Gastrocnemius medialis (tissue), 4 donors: ENCODE data around the gene IARS2. TPM values are rescaled to one million over a fixed set of nuclear protein-coding genes. Genes with fewer than 3 reads are reported as not detected.

Source experiments
- ATAC-seq, 2 donors: fragments of 150-250 bp; one replicate each; pipeline ENCODE4 v1.9.1; 2016
- DNase-seq, 2 donors: peaks; one replicate each; pipeline ENCODE4 v3.0.0-alpha.2; 2019
- H3K27ac ChIP-seq, 4 donors: fragments of 200-600 bp; sonication (generic); 1 replicate in 1 of 4; 2 replicates in 3 of 4; pipeline ENCODE4 v1.5.1; 2016 to 2018; ENCODE audit warnings: mild to moderate bottlenecking in 2 of 4, moderate library complexity in 1 of 4
- H3K27me3 ChIP-seq, 3 donors: fragments of 200-600 bp; sonication (generic) in 2 of 3; 1 replicate in 1 of 3; 2 replicates in 2 of 3; pipeline versions ENCODE4 v1.5.1 to v1.6.0; 2016 to 2019; ENCODE audit warnings: mild to moderate bottlenecking in 1 of 3, moderate library complexity in 1 of 3
- H3K36me3 ChIP-seq, 2 donors: fragments of 200-600 bp; sonication (generic) in 1 of 2; one replicate each; pipeline ENCODE4 v1.5.1; 2017 to 2018
- H3K4me1 ChIP-seq, 2 donors: fragments of 200-600 bp; sonication (generic) in 1 of 2; one replicate each; pipeline ENCODE4 v1.5.1; 2016 to 2017; ENCODE audit warnings: mild to moderate bottlenecking in 2 of 2
- H3K4me3 ChIP-seq, 4 donors: fragments of 200-600 bp; sonication (generic) in 3 of 4; 1 replicate in 1 of 4; 2 replicates in 3 of 4; pipeline ENCODE4 v1.5.1; 2016 to 2019; ENCODE audit warnings: mild to moderate bottlenecking in 2 of 4
- H3K9me3 ChIP-seq, 3 donors: fragments of 200-600 bp; sonication (generic) in 2 of 3; 1 replicate in 1 of 3; 2 replicates in 2 of 3; pipeline ENCODE4 v1.5.1; 2016 to 2019
- POLR2A ChIP-seq, 2 donors: fragments of 450-650 bp; IDR thresholded peaks; one replicate each; pipeline ENCODE4 v1.6.1; 2017; ENCODE audit warnings: antibody characterized with exemption in 2 of 2, mild to moderate bottlenecking in 2 of 2, moderate library complexity in 2 of 2
- in situ Hi-C, 4 donors: fragments of 200-750 bp; cut with MboI; loops; one replicate each; pipeline versions ENCODE4 v1.15.0 to v1.8.0; 2017; ENCODE audit warnings: low sequenced_read_pairs in 4 of 4
- intact Hi-C: fragments of 100-400 bp; cut with DNase I; formaldehyde crosslinking; loops from one replicate; pipeline ENCODE4 v1.15.1; 2023; ENCODE audit warnings: low total_unique reads
- total RNA-seq, 4 donors: library from RNA; depleted of rRNA; stranded (reverse); fragments of >200 nt; gene quantifications; one replicate each; pipeline versions ENCODE4 v1.1.0 to v1.2.3, GENCODE V29; 2016
- TF ChIP-seq, protein P1 (sequence below), 5 experiments: fragments of 450-650 bp in 3 of 5; fragments of 200-600 bp in 2 of 5; sonication (generic) in 2 of 5; IDR thresholded peaks in 4 of 5; conservative IDR thresholded peaks in 1 of 5; 1 replicate in 4 of 5; 2 replicates in 1 of 5; pipeline ENCODE4 v1.5.1; 2016 to 2019; ENCODE audit warnings: antibody characterized with exemption in 5 of 5, mild to moderate bottlenecking in 3 of 5, moderate library complexity in 3 of 5

Gene IARS2
- total RNA-seq, 4 donors from 2014 or later = 64.7 to 83.6 (median 74.6) TPM

DNA sequence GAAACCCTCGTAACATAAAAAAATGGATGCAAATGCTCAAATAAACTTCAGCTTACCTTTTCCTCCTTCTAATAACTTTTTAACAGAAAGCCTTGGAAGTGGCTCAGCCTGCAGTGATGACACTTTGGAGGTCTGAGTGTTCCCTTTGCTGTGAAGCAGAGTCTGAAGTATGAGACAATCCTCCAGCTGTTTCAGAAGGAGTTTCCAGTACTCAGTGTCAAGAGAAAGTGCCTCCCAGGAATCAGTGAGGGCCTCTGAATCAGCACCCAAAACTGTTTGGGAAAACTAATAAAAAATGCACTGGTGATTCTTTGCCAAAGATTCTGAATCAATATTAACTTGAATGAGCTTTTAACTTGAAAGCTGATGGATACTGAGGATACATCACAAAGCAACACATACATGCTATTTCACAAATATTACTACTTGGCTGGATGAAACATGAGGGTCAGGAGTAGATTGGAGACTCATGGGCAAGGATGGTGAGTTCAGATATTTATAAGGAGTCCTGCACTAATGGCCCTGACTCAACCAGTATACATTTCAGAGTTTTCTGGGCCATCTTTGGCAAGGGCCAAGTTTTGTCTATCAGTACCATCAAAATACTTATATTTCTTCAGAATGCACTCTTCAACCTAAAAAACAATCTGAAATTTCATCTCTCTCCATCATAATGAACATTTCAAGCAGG lies 77.0 kb downstream of the IARS2 start:
- H3K27me3 ChIP-seq = no peaks in the 10 kb centered on the region
- no peak overlapping the region for H3K4me3 ChIP-seq
- peaks cover 0 to 49% of the 10 kb centered on the region in 2 donors for H3K36me3 ChIP-seq
- TF ChIP-seq POLR2A (IDR thresholded peaks at IDR 0.05) = no peak
- TF ChIP-seq, protein P1, sequence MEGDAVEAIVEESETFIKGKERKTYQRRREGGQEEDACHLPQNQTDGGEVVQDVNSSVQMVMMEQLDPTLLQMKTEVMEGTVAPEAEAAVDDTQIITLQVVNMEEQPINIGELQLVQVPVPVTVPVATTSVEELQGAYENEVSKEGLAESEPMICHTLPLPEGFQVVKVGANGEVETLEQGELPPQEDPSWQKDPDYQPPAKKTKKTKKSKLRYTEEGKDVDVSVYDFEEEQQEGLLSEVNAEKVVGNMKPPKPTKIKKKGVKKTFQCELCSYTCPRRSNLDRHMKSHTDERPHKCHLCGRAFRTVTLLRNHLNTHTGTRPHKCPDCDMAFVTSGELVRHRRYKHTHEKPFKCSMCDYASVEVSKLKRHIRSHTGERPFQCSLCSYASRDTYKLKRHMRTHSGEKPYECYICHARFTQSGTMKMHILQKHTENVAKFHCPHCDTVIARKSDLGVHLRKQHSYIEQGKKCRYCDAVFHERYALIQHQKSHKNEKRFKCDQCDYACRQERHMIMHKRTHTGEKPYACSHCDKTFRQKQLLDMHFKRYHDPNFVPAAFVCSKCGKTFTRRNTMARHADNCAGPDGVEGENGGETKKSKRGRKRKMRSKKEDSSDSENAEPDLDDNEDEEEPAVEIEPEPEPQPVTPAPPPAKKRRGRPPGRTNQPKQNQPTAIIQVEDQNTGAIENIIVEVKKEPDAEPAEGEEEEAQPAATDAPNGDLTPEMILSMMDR (IDR thresholded peaks at IDR 0.05 in 4 of 5, conservative IDR thresholded peaks at IDR 0.05 in 1 of 5) = no peak
- H3K27ac ChIP-seq = no peak overlapping the region
- no peaks in the 10 kb centered on the region for H3K4me1 ChIP-seq
- intact Hi-C loops (no loop called here), in situ Hi-C loops (no loop called here)
- no peak for DNase-seq
- ATAC-seq = no peak
- no peaks in the 10 kb centered on the region for H3K9me3 ChIP-seq

DNA sequence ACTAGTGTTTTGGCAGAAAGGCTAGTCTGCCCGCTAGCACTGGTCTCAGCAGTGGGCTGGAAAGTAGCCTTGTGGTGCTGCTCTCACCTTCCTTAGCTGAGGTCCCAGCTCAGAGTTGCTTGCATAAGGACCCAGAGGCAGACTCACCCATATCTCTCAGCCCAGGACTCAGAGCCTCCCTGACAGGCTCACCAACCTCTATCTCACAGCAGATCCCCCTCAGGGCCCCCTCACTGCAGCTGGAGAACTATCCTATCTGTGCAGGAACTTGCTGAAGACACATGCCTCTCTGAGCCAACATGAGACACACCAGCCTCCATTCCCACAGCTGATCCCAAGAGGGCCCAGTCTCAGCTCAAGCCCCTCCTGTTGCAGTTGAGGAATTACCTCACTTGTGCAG lies 82.6 kb downstream of the IARS2 start:
- Histone ChIP-seq H3K4me3 (no peak overlapping the region), H3K9me3 (no peaks in the 10 kb centered on the region), H3K4me1 (no peaks in the 10 kb centered on the region), H3K27ac (no peak overlapping the region), H3K36me3 (peaks cover 0 to 16% of the 10 kb centered on the region in 2 donors), H3K27me3 (no peaks in the 10 kb centered on the region)
- ATAC-seq = no peak
- no peak for DNase-seq
- in situ Hi-C loops (no loop called here), intact Hi-C loops (no loop called here)
- TF ChIP-seq, protein P1 (IDR thresholded peaks at IDR 0.05 in 4 of 5, conservative IDR thresholded peaks at IDR 0.05 in 1 of 5) = no peak
- no peak for TF ChIP-seq POLR2A (IDR thresholded peaks at IDR 0.05)

DNA sequence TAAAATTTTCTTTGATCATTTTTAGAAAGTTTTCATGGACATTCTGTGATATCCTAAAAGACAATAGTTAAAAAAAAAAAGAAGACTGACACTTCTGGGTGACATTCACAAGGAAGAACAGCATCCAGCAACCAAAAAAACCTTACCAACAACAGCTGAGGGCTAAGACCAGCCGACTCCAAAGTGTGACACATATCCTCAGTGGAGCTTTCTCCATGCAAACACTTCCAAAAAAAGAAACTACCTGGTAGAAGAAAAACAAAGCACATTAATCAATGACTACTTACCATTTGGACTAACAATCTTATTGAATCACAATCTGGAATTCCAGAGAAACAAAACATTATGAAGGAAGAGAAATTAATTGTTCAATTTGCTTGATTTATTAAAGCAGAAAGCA lies 88.2 kb downstream of the IARS2 start:
- H3K27me3 ChIP-seq = no peaks in the 10 kb centered on the region
- H3K4me3 ChIP-seq = no peak overlapping the region
- DNase-seq (no peak), ATAC-seq (no peak)
- in situ Hi-C loops = no loop called here
- TF ChIP-seq POLR2A (IDR thresholded peaks at IDR 0.05) = no peak
- intact Hi-C loops = no loop called here
- no peak overlapping the region for H3K27ac ChIP-seq
- peaks cover 0 to 12% of the 10 kb centered on the region in 2 donors for H3K36me3 ChIP-seq
- H3K4me1 ChIP-seq = no peaks in the 10 kb centered on the region
- H3K9me3 ChIP-seq = no peaks in the 10 kb centered on the region

DNA sequence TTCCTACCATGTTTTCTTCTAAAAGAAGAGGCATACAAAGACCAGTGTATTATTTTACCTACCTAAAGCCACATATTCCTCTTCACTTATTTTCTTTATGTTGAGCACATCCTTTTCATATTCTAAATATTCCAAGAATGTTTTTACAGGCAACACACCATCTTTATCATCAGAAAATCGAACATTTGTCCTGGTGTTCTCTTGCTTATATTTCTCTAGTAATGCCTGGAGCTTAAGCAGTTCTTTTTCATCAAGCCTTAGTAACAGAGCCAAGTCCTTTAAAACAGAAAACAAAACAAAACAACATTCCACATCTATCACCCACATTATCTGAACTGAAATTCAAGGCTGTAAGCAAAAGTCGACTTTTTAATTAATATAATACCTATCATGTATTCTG lies 88.7 kb downstream of the IARS2 start:
- in situ Hi-C loops (no loop called here), intact Hi-C loops (no loop called here)
- H3K4me3 ChIP-seq = no peak overlapping the region
- no peak overlapping the region for H3K27ac ChIP-seq
- ATAC-seq = no peak
- no peaks in the 10 kb centered on the region for H3K27me3 ChIP-seq
- no peak for DNase-seq
- H3K36me3 ChIP-seq = peaks cover 0 to 14% of the 10 kb centered on the region in 2 donors
- no peaks in the 10 kb centered on the region for H3K4me1 ChIP-seq
- TF ChIP-seq POLR2A (IDR thresholded peaks at IDR 0.05) = no peak
- TF ChIP-seq, protein P1 (IDR thresholded peaks at IDR 0.05 in 4 of 5, conservative IDR thresholded peaks at IDR 0.05 in 1 of 5) = no peak
- H3K9me3 ChIP-seq = no peaks in the 10 kb centered on the region

DNA sequence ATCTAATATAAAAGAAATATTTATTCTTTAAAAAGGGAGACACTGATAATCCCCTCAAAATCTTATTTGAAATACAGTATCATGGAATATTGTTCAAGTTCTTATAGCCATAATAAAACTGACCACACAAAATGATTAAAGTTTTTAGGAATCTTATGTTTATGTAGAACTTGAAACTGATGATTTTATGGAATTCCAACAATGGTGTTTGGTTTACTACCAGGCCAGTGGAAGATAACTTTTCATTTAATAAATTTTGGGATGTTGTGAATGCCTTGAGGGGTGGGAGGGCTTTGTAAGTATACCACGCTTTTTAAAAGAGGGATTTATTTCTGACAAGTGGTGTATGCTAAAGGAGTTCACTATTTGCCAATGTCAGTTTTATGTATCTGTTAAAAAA lies 90.6 kb downstream of the IARS2 start:
- intact Hi-C loops (no loop called here), in situ Hi-C loops (no loop called here)
- Histone ChIP-seq H3K36me3 (peaks cover 0 to 31% of the 10 kb centered on the region in 2 donors), H3K27ac (no peak overlapping the region), H3K4me1 (no peaks in the 10 kb centered on the region), H3K9me3 (no peaks in the 10 kb centered on the region), H3K27me3 (no peaks in the 10 kb centered on the region), H3K4me3 (no peak overlapping the region)
- ATAC-seq (no peak), DNase-seq (no peak)
- no peak for TF ChIP-seq POLR2A (IDR thresholded peaks at IDR 0.05)
- TF ChIP-seq, protein P1 (IDR thresholded peaks at IDR 0.05 in 4 of 5, conservative IDR thresholded peaks at IDR 0.05 in 1 of 5) = no peak
